Lung (tissue), 12 donors: ENCODE results near the gene SLBP. TPM values are rescaled to one million over a fixed set of nuclear protein-coding genes. Genes with fewer than 3 reads are reported as not detected.

Experiments
- ATAC-seq: fragments of 200-7000 bp; cut with Tn5 transposase; one replicate; pipeline ENCODE4 v1.9.1; 2020; ENCODE audit warnings: moderate number of reproducible peaks; ENCODE audit not compliant: insufficient read depth, low FRiP score
- DNase-seq, 3 donors: peaks; one replicate each; pipeline ENCODE4 v3.0.0-alpha.2; 2013 to 2017
- H3K27ac ChIP-seq, 2 donors: one replicate each; pipeline ENCODE4 v1.5.1; 2013; ENCODE audit warnings: mild to moderate bottlenecking in 2 of 2, moderate library complexity in 2 of 2, control low read depth in 1 of 2, inconsistent platforms in 1 of 2, low read depth in 1 of 2, low read length in 1 of 2
- H3K27me3 ChIP-seq, 3 donors: one replicate each; pipeline ENCODE4 v1.5.1; 2013; ENCODE audit warnings: low read length in 2 of 3; ENCODE audit not compliant: control insufficient read depth in 3 of 3, insufficient read depth in 3 of 3
- H3K36me3 ChIP-seq, 4 donors: one replicate each; pipeline ENCODE4 v1.5.1; 2013; ENCODE audit warnings: low read length in 4 of 4, mild to moderate bottlenecking in 1 of 4, moderate library complexity in 1 of 4; ENCODE audit not compliant: control insufficient read depth in 4 of 4, insufficient read depth in 4 of 4
- H3K4me1 ChIP-seq, 5 donors: one replicate each; pipeline ENCODE4 v1.5.1; 2013; ENCODE audit warnings: low read length in 5 of 5, mild to moderate bottlenecking in 2 of 5, moderate library complexity in 1 of 5; ENCODE audit not compliant: control insufficient read depth in 5 of 5, insufficient read depth in 5 of 5
- H3K4me3 ChIP-seq: one replicate; pipeline ENCODE4 v1.5.1; 2013; ENCODE audit warnings: mild to moderate bottlenecking, control low read depth, moderate library complexity
- H3K9ac ChIP-seq, 2 donors: one replicate each; pipeline ENCODE4 v1.5.1; 2013; ENCODE audit warnings: low read length in 2 of 2, control low read depth in 1 of 2; ENCODE audit not compliant: insufficient read depth in 1 of 2
- H3K9me3 ChIP-seq, 4 donors: one replicate each; pipeline ENCODE4 v1.5.1; 2013; ENCODE audit warnings: low read length in 3 of 4, mild to moderate bottlenecking in 1 of 4, moderate library complexity in 1 of 4; ENCODE audit not compliant: control insufficient read depth in 4 of 4, insufficient read depth in 3 of 4
- CTCF ChIP-seq: IDR thresholded peaks from 2 replicates; pipeline ENCODE4 v1.5.1; 2012; ENCODE audit warnings: mild to moderate bottlenecking; ENCODE audit errors: control extremely low read depth, extremely low read depth
- WGBS, 2 donors: extraction: QIAGEN DNeasy Blood & Tissue Kit; methylation state at CpG; one replicate each; pipeline ENCODE4 v1.1.7; 2013; 5-methylcytosine and 5-hydroxymethylcytosine counted together
- polyA plus RNA-seq, 2 donors: library from polyadenylated mRNA; stranded (reverse); fragments of 200-250 nt; gene quantifications; one replicate each; pipeline ENCODE4 v1.2.1, GENCODE V29; 2013
- total RNA-seq, 2 donors: library from RNA; depleted of rRNA in 1 of 2; stranded (reverse); fragments of >200 nt in 1 of 2; gene quantifications; one replicate each; pipeline ENCODE4 v1.2.1, GENCODE V29; 2014 to 2021
- donor health status: control.
- donor health status: control.
- donor health status: Bipolar disorder and iron deficiency.
- donor health status: healthy.
- donor health status: DM: yes; HTN: yes; CAD: no.

SLBP gene
- total and polyA plus RNA-seq, 4 donors = 34.9 to 43.2 (median 34.9) TPM

GRCh38 chr4:1664141-1664540 is 48.0 kb downstream of the SLBP start:
- Histone ChIP-seq H3K36me3 (peaks cover 0 to 2% (median 0%) of the 10 kb centered on the region in 4 donors), H3K4me1 (no peaks in the 10 kb centered on the region), H3K4me3 (no peak overlapping the region), H3K27ac (no peak overlapping the region), H3K9me3 (no peaks in the 10 kb centered on the region), H3K9ac (no peak overlapping the region), H3K27me3 (no peaks in the 10 kb centered on the region)
- no peak for ATAC-seq
- TF ChIP-seq CTCF = no peak
- WGBS, 2 donors = 87 to 90% methylated on average over 8 of the region's 8 CpGs
- no peak for DNase-seq

DNA sequence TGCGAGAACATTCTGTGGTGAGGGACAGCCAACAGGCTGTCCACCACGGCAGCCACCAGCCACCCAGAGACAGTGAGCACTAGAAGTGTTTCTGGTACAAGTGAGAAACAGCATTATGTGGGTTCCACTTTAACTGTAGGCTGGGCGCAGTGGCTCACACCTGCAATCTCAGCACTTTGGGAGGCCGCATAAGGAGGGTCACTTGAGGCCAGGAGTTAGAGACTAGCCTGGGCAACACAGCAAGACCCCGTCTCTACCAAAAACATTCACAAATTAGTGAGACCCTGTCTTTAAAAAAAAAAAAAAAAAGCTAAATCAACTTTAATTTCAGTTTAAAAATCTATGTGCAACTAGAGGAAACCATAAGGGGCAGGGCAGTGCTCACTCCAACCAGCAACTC is 48.6 kb downstream of the SLBP start:
- no peaks in the 10 kb centered on the region for H3K4me1 ChIP-seq
- no peaks in the 10 kb centered on the region for H3K27me3 ChIP-seq
- no peak overlapping the region for H3K9ac ChIP-seq
- H3K9me3 ChIP-seq = no peaks in the 10 kb centered on the region
- 96 to 99% methylated on average over 5 of the region's 5 CpGs for WGBS, 2 donors
- no peak for TF ChIP-seq CTCF
- H3K36me3 ChIP-seq = peaks cover 0 to 2% (median 0%) of the 10 kb centered on the region in 4 donors
- ATAC-seq = no peak
- no peak overlapping the region for H3K4me3 ChIP-seq
- no peak for DNase-seq
- no peak overlapping the region for H3K27ac ChIP-seq

DNA sequence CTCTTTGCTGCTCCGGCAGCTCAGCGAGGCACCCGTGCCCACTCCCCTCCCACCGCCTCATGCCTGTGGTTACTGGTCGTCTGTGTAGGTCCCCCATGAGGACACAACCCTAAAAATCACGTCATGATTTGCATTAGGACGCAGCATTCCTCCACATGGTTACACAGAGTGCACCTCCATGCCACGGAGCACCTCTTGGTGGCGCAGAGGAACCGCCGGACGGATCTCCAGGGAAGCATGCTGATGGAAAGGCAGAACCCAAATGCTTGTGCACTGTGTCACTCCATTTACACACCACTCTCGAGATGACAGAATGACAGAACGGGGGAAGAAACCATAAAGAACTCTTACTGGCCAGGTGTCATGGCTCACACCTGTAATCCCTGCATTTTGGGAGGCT is 50.4 kb downstream of the SLBP start:
- H3K9me3 ChIP-seq = no peaks in the 10 kb centered on the region
- H3K36me3 ChIP-seq = peaks cover 0 to 3% (median 0%) of the 10 kb centered on the region in 4 donors
- no peak overlapping the region for H3K27ac ChIP-seq
- WGBS, 2 donors = 93% methylated on average over 14 of the region's 14 CpGs
- H3K9ac ChIP-seq = no peak overlapping the region
- H3K4me3 ChIP-seq = no peak overlapping the region
- ATAC-seq (no peak), DNase-seq (no peak)
- no peaks in the 10 kb centered on the region for H3K4me1 ChIP-seq
- TF ChIP-seq CTCF = no peak
- H3K27me3 ChIP-seq = no peaks in the 10 kb centered on the region
